PC-9 (cell line): ENCODE data around the gene DMKN. TPM values are rescaled to one million over a fixed set of nuclear protein-coding genes. Genes with fewer than 3 reads are reported as not detected.

ENCODE experiments used
- BruUV-seq: library from RNA; stranded (reverse); fragments of 400-500 nt; replicated peaks from 2 replicates; lab custom pipeline; 2021; lab: Mats Ljungman, UMichigan
- CTCF ChIA-PET: fragments of 300-600 bp; sonication (Branson Sonifier 250); formaldehyde crosslinking; loops from one replicate; lab custom pipeline; 2022; ENCODE audit warnings: antibody characterized with exemption; lab: Charles Lee
- POLR2A ChIA-PET: fragments of 300-600 bp; sonication (Branson Sonifier 250); formaldehyde crosslinking; loops from one replicate; lab custom pipeline; 2022; ENCODE audit warnings: antibody characterized with exemption; ENCODE audit not compliant: unreplicated experiment; lab: Charles Lee
- DNase-seq, 2 experiments: peaks; one replicate each; pipeline versions ENCODE4 v3.0.0 to v3.0.0-alpha.2; 2015 to 2022; ENCODE audit warnings: mixed read lengths in 1 of 2
- H2AFZ ChIP-seq: fragments of 200-600 bp; sonication (generic); 2 replicates; pipeline ENCODE4 v1.8.1; 2017; ENCODE audit warnings: antibody characterized with exemption
- H3F3A ChIP-seq: fragments of 200-600 bp; sonication (generic); 2 replicates; pipeline ENCODE4 v1.8.1; 2017; ENCODE audit warnings: antibody characterized with exemption, mild to moderate bottlenecking, low read depth; ENCODE audit not compliant: insufficient read depth
- H3K27ac ChIP-seq: fragments of 200-600 bp; sonication (generic); 2 replicates; pipeline ENCODE4 v1.6.1; 2016; ENCODE audit warnings: mixed run types
- H3K27me3 ChIP-seq: fragments of 200-600 bp; sonication (generic); 2 replicates; pipeline ENCODE4 v1.6.1; 2016; ENCODE audit warnings: low read depth, mixed run types; ENCODE audit not compliant: insufficient read depth
- H3K36me3 ChIP-seq: fragments of 200-600 bp; sonication (generic); 2 replicates; pipeline ENCODE4 v1.6.1; 2016; ENCODE audit warnings: low read depth, mixed run types
- H3K4me1 ChIP-seq: fragments of 200-600 bp; sonication (generic); replicated peaks from 2 replicates; pipeline ENCODE4 v1.6.1; 2016; ENCODE audit warnings: mixed run types; ENCODE audit not compliant: insufficient read depth
- H3K4me2 ChIP-seq: fragments of 200-600 bp; sonication (generic); 2 replicates; pipeline ENCODE4 v1.6.1; 2017; ENCODE audit warnings: mixed run types
- H3K4me3 ChIP-seq: fragments of 200-600 bp; sonication (generic); 2 replicates; pipeline ENCODE4 v1.6.1; 2016; ENCODE audit warnings: mixed run types
- H3K79me2 ChIP-seq: fragments of 200-600 bp; sonication (generic); 2 replicates; pipeline ENCODE4 v1.6.1; 2017; ENCODE audit warnings: low read depth, mixed run types
- H3K9me2 ChIP-seq: fragments of 200-600 bp; sonication (generic); 2 replicates; pipeline ENCODE4 v1.8.1; 2017; ENCODE audit warnings: mild to moderate bottlenecking; ENCODE audit not compliant: insufficient read depth
- H3K9me3 ChIP-seq: fragments of 200-600 bp; sonication (generic); 2 replicates; pipeline ENCODE4 v1.8.1; 2016; ENCODE audit warnings: low read depth; ENCODE audit not compliant: insufficient read depth
- H4K20me1 ChIP-seq: fragments of 200-600 bp; sonication (generic); 2 replicates; pipeline ENCODE4 v1.8.1; 2017; ENCODE audit not compliant: insufficient read depth
- EZH2 ChIP-seq: fragments of 200-600 bp; sonication (generic); IDR thresholded peaks from 2 replicates; pipeline ENCODE4 v1.8.0; 2017; ENCODE audit warnings: antibody characterized with exemption, low read depth
- intact Hi-C: fragments of 100-400 bp; cut with micrococcal nuclease; formaldehyde crosslinking; loops from one replicate; pipeline ENCODE4 v1.10.0; 2022; ENCODE audit not compliant: unreplicated experiment
- total RNA-seq: library from RNA; stranded (reverse); gene quantifications from 2 replicates; pipeline ENCODE4 v1.2.3, GENCODE V29; 2021
- TF ChIP-seq, protein P1 (sequence below): fragments of 200-600 bp; sonication (generic); conservative IDR thresholded peaks from 2 replicates; pipeline ENCODE4 v1.6.1; 2017; ENCODE audit warnings: mixed run types, antibody characterized with exemption, mild to moderate bottlenecking, moderate library complexity

The DMKN gene
- total RNA-seq, 1 experiment from 2014 or later: 135 TPM

DNA sequence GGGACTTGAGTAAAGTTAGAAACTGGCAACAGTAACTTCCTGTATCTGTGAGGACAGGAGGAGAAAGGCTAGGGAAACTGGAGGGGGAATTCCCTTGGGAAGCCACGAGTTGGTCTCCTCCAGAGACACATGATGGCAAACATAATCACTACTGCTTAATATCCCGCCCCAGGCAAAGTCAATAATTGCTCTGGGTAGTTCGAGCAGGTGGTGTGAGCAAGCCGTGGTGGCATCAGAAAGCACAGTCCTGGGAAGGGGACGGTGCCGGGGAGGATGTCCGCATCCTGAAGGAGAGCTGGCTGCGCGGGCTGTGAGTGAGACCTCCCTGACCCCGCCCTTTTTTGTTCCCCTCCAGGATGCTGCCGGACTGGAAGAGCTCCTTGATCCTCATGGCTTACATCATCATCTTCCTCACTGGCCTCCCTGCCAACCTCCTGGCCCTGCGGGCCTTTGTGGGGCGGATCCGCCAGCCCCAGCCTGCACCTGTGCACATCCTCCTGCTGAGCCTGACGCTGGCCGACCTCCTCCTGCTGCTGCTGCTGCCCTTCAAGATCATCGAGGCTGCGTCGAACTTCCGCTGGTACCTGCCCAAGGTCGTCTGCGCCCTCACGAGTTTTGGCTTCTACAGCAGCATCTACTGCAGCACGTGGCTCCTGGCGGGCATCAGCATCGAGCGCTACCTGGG is 63.9 kb downstream of the DMKN start:
- Histone ChIP-seq H3K9me2 (no peaks in the 10 kb centered on the region), H4K20me1 (no peaks in the 10 kb centered on the region), H3K4me1 (peaks cover 15% of the 10 kb centered on the region), H3K4me3 (no peak overlapping the region), H3K36me3 (no peaks in the 10 kb centered on the region), H3F3A (peaks cover 15% of the 10 kb centered on the region; the same call in 1 of the 2 replicates), H3K27ac (0 out of 2 replicates have a peak overlapping the region, but pooled peaks have one; percentile 19), H3K9me3 (no peaks in the 10 kb centered on the region), H3K27me3 (peaks cover 59% of the 10 kb centered on the region), H3K79me2 (no peaks in the 10 kb centered on the region), H2AFZ (no peak overlapping the region), H3K4me2 (peak overlapping the region; percentile 43)
- ChIA-PET CTCF (interaction anchor here (0.6 kb wide), 2 partner anchors 12 to 307 kb away, joined by 3 read pairs; partner anchors contain the start of gene FXYD7), POLR2A (interaction anchor here (0.7 kb wide), 1 partner anchor 581 kb away, joined by 3 read pairs; no protein-coding TSS in a partner anchor)
- no TSS peak for BruUV-seq
- DNase-seq: peak; percentile 47 to 52
- intact Hi-C loops: no loop called here
- TF ChIP-seq EZH2: no peak
- TF ChIP-seq, protein P1, sequence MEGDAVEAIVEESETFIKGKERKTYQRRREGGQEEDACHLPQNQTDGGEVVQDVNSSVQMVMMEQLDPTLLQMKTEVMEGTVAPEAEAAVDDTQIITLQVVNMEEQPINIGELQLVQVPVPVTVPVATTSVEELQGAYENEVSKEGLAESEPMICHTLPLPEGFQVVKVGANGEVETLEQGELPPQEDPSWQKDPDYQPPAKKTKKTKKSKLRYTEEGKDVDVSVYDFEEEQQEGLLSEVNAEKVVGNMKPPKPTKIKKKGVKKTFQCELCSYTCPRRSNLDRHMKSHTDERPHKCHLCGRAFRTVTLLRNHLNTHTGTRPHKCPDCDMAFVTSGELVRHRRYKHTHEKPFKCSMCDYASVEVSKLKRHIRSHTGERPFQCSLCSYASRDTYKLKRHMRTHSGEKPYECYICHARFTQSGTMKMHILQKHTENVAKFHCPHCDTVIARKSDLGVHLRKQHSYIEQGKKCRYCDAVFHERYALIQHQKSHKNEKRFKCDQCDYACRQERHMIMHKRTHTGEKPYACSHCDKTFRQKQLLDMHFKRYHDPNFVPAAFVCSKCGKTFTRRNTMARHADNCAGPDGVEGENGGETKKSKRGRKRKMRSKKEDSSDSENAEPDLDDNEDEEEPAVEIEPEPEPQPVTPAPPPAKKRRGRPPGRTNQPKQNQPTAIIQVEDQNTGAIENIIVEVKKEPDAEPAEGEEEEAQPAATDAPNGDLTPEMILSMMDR: no peak

- H3K27ac ChIP-seq: 0 out of 2 replicates have a peak within 1 kb of the TSS, but pooled peaks have one; percentile 19
- H3K36me3 ChIP-seq: no peaks in the 10 kb centered on the region
- peaks cover 15% of the 10 kb centered on the region for H3K4me1 ChIP-seq
- H3K79me2 ChIP-seq: no peaks in the 10 kb centered on the region
- no peaks in the 10 kb centered on the region for H3K9me3 ChIP-seq
- no peak for DNase-seq
- H3K9me2 ChIP-seq: no peaks in the 10 kb centered on the region
- H3K4me2 ChIP-seq: peak within 1 kb of the TSS; percentile 43; the same call in 1 of the 2 replicates
- no TSS peak for BruUV-seq
- H3K27me3 ChIP-seq: peaks cover 59% of the 10 kb centered on the region
- H4K20me1 ChIP-seq: no peaks in the 10 kb centered on the region
- TF ChIP-seq, protein P1: no peak
- no peak for TF ChIP-seq EZH2
- H3F3A ChIP-seq: peaks cover 15% of the 10 kb centered on the region; the same call in 1 of the 2 replicates
- no peak within 1 kb of the TSS for H2AFZ ChIP-seq
- ChIA-PET POLR2A (interaction anchor here (0.6 to 0.7 kb wide), 3 partner anchors 41 to 63 kb away, joined by 4 to 8 read pairs (median 5); no protein-coding TSS in a partner anchor), CTCF (no interaction called here)
- intact Hi-C loops: no loop called here
- H3K4me3 ChIP-seq: no peak within 1 kb of the TSS
Measured at GRCh38 chr19:35447606-35448469, 65.6 kb downstream of the DMKN start, which contains the start of gene FFAR2. FFAR2 (plus strand) TSS chr19:35448257; CDS start chr19:35449715, 1,458 bp downstream.

Other genes with a start within 250 kb of the DMKN start
- gene USF2, start 244.7 kb downstream of the DMKN start, total RNA-seq: 92.1 and 98.2 TPM in 2 replicates
- gene HAMP, start 231.1 kb downstream of the DMKN start, total RNA-seq: 0.52 TPM in 1 of 2 replicates, not detected in the other
- gene MAG, start 221.5 kb downstream of the DMKN start, total RNA-seq: 13.4 and 15.3 TPM in 2 replicates
- gene CD22, start 184.5 kb downstream of the DMKN start, total RNA-seq: 28.1 and 29.8 TPM in 2 replicates
- gene FFAR1, start 165.7 kb downstream of the DMKN start, total RNA-seq: 0.23 and 0.44 TPM in 2 replicates
- gene FFAR3, start 155.2 kb downstream of the DMKN start, total RNA-seq: not detected in 2 replicates
- gene GPR42, start 142.6 kb downstream of the DMKN start, total RNA-seq: not detected in 2 replicates
- not detected in 2 replicates for gene FFAR2, start 65.4 kb downstream of the DMKN start, total RNA-seq
- not detected in 2 replicates for gene KRTDAP, start 23.2 kb downstream of the DMKN start, total RNA-seq
- gene SBSN, start 14.7 kb upstream of the DMKN start, total RNA-seq: 0.76 and 0.88 TPM in 2 replicates
- gene GAPDHS, start 19.8 kb upstream of the DMKN start, total RNA-seq: not detected in 2 replicates
- gene TMEM147, start 32.0 kb upstream of the DMKN start, total RNA-seq: 82.6 and 95.9 TPM in 2 replicates
- gene ATP4A, start 50.0 kb upstream of the DMKN start, total RNA-seq: not detected in 2 replicates
- not detected in 2 replicates for gene PMIS2, start 72.5 kb upstream of the DMKN start, total RNA-seq
- gene HAUS5, start 99.1 kb upstream of the DMKN start, total RNA-seq: 21.7 and 23.5 TPM in 2 replicates
- 110 and 153 TPM in 2 replicates for gene RBM42, start 115.4 kb upstream of the DMKN start, total RNA-seq
- gene ETV2, start 128.1 kb upstream of the DMKN start, total RNA-seq: 1.8 and 2.1 TPM in 2 replicates
- gene COX6B1, start 134.7 kb upstream of the DMKN start, total RNA-seq: 441 and 489 TPM in 2 replicates
- gene UPK1A, start 152.9 kb upstream of the DMKN start, total RNA-seq: 0.65 and 1.6 TPM in 2 replicates
- gene ZBTB32, start 190.9 kb upstream of the DMKN start, total RNA-seq: not detected in 2 replicates
- gene KMT2B, start 204.4 kb upstream of the DMKN start, total RNA-seq: 32.2 and 44.2 TPM in 2 replicates
- 8.6 and 9.7 TPM in 2 replicates for gene IGFLR1, start 228.8 kb upstream of the DMKN start, total RNA-seq
- gene U2AF1L4, start 231.8 kb upstream of the DMKN start, total RNA-seq: 13.9 and 14.3 TPM in 2 replicates
- 106 and 130 TPM in 2 replicates for gene PSENEN, start 232.0 kb upstream of the DMKN start, total RNA-seq
- gene LIN37, start 234.9 kb upstream of the DMKN start, total RNA-seq: 9.4 and 17.0 TPM in 2 replicates
- 2.5 and 2.7 TPM in 2 replicates for gene HSPB6, start 243.4 kb upstream of the DMKN start, total RNA-seq
- 38.0 and 52.2 TPM in 2 replicates for gene PROSER3, start 244.5 kb upstream of the DMKN start, total RNA-seq